HAP-1 (cell line): ENCODE results near the gene PLD1.

ENCODE experiments used
- DNase-seq, 2 experiments: peaks; one replicate each; pipeline ENCODE4 v3.0.0-alpha.2; 2016 to 2020; ENCODE audit warnings: low spot score in 2 of 2
- H3K27me3 ChIP-seq: fragments of 250-450 bp; sonication (Bioruptor Pico); 2 replicates; pipeline ENCODE4 v1.5.1; 2020; ENCODE audit warnings: low read depth, mild to moderate bottlenecking, moderate library complexity
- H3K36me3 ChIP-seq: fragments of 250-450 bp; sonication (Bioruptor Pico); replicated peaks from 2 replicates; pipeline ENCODE4 v1.5.1; 2020; ENCODE audit warnings: mild to moderate bottlenecking
- H3K4me1 ChIP-seq: fragments of 250-450 bp; sonication (Bioruptor Pico); 2 replicates; pipeline ENCODE4 v1.5.1; 2020; ENCODE audit warnings: mild to moderate bottlenecking
- H3K4me3 ChIP-seq: fragments of 250-450 bp; sonication (Bioruptor Pico); 2 replicates; pipeline ENCODE4 v1.5.1; 2020; ENCODE audit warnings: mild to moderate bottlenecking, moderate library complexity
- H3K9me3 ChIP-seq: fragments of 250-450 bp; sonication (Bioruptor Pico); 2 replicates; pipeline ENCODE4 v1.5.1; 2020; ENCODE audit warnings: mild to moderate bottlenecking, moderate library complexity
- in situ Hi-C: fragments of 300-500 bp; cut with MboI; formaldehyde crosslinking; loops from 3 replicates; pipeline ENCODE4 v1.14.3; 2020; ENCODE audit warnings: low sequenced_read_pairs, inconsistent platforms, mixed read lengths

PLD1 gene

GRCh38 chr3:171831936-171832335, 21.7 kb upstream of the PLD1 start:
- Histone ChIP-seq H3K36me3 (no peaks in the 10 kb centered on the region), H3K4me3 (no peak overlapping the region), H3K9me3 (no peaks in the 10 kb centered on the region), H3K4me1 (peaks cover 3% of the 10 kb centered on the region; the same call in 1 of the 2 replicates), H3K27me3 (no peaks in the 10 kb centered on the region)
- in situ Hi-C loops: no loop called here
- DNase-seq: no peak

GRCh38 chr3:171830518-171830875, 20.2 kb upstream of the PLD1 start:
- in situ Hi-C loops: no loop called here
- Histone ChIP-seq H3K27me3 (no peaks in the 10 kb centered on the region), H3K4me1 (peaks cover 6% of the 10 kb centered on the region)

GRCh38 chr3:171829841-171830517, 19.7 kb upstream of the PLD1 start:
- H3K4me3 ChIP-seq: no peak overlapping the region
- H3K27me3 ChIP-seq: no peaks in the 10 kb centered on the region
- peak; percentile 63 to 74 for DNase-seq
- H3K9me3 ChIP-seq: no peaks in the 10 kb centered on the region
- in situ Hi-C loops: no loop called here
- peaks cover 12% of the 10 kb centered on the region for H3K4me1 ChIP-seq
- no peaks in the 10 kb centered on the region for H3K36me3 ChIP-seq

More at GRCh38 chr3:171830518-171830875, 20.2 kb upstream of the PLD1 start:
- DNase-seq: no peak
- no peaks in the 10 kb centered on the region for H3K9me3 ChIP-seq
- no peak overlapping the region for H3K4me3 ChIP-seq
- H3K36me3 ChIP-seq: no peaks in the 10 kb centered on the region

- in situ Hi-C loops: no loop called here
- Histone ChIP-seq H3K4me1 (peaks cover 11% of the 10 kb centered on the region), H3K27me3 (no peaks in the 10 kb centered on the region)
Observed at GRCh38 chr3:171828902-171829770, 18.9 kb upstream of the PLD1 start.

GRCh38 chr3:171827836-171828458, 17.7 kb upstream of the PLD1 start:
- Histone ChIP-seq H3K4me1 (peaks cover 11% of the 10 kb centered on the region), H3K36me3 (no peaks in the 10 kb centered on the region), H3K4me3 (no peak overlapping the region), H3K9me3 (no peaks in the 10 kb centered on the region), H3K27me3 (no peaks in the 10 kb centered on the region)
- DNase-seq: no peak
- in situ Hi-C loops: no loop called here

More at GRCh38 chr3:171828902-171829770, 18.9 kb upstream of the PLD1 start:
- no peaks in the 10 kb centered on the region for H3K9me3 ChIP-seq
- no peak overlapping the region for H3K4me3 ChIP-seq
- DNase-seq: no peak
- no peaks in the 10 kb centered on the region for H3K36me3 ChIP-seq

GRCh38 chr3:171827385-171827784, 17.1 kb upstream of the PLD1 start:
- H3K36me3 ChIP-seq: no peaks in the 10 kb centered on the region
- peaks cover 11% of the 10 kb centered on the region for H3K4me1 ChIP-seq
- H3K27me3 ChIP-seq: no peaks in the 10 kb centered on the region
- DNase-seq: no peak
- no peak overlapping the region for H3K4me3 ChIP-seq
- no peaks in the 10 kb centered on the region for H3K9me3 ChIP-seq
- in situ Hi-C loops: no loop called here

GRCh38 chr3:171825222-171825828, 15.0 kb upstream of the PLD1 start:
- H3K36me3 ChIP-seq: no peaks in the 10 kb centered on the region
- H3K4me1 ChIP-seq: peaks cover 11% of the 10 kb centered on the region
- H3K4me3 ChIP-seq: no peak overlapping the region
- H3K27me3 ChIP-seq: no peaks in the 10 kb centered on the region
- in situ Hi-C loops: no loop called here
- no peaks in the 10 kb centered on the region for H3K9me3 ChIP-seq
- peak in 1 of 2 experiments; percentile 71 for DNase-seq

- Histone ChIP-seq H3K9me3 (no peaks in the 10 kb centered on the region), H3K4me3 (no peak overlapping the region), H3K27me3 (no peaks in the 10 kb centered on the region), H3K4me1 (peaks cover 11% of the 10 kb centered on the region), H3K36me3 (no peaks in the 10 kb centered on the region)
- in situ Hi-C loops: no loop called here
- DNase-seq: no peak
Observed at GRCh38 chr3:171824824-171825221, 14.5 kb upstream of the PLD1 start.

- in situ Hi-C loops: no loop called here
- Histone ChIP-seq H3K36me3 (no peaks in the 10 kb centered on the region), H3K9me3 (no peaks in the 10 kb centered on the region), H3K27me3 (no peaks in the 10 kb centered on the region), H3K4me1 (peaks cover 11% of the 10 kb centered on the region), H3K4me3 (no peak overlapping the region)
- DNase-seq: no peak
Observed at GRCh38 chr3:171824116-171824515, 13.8 kb upstream of the PLD1 start.

- peaks cover 11% of the 10 kb centered on the region for H3K4me1 ChIP-seq
- no peaks in the 10 kb centered on the region for H3K9me3 ChIP-seq
- no peak overlapping the region for H3K4me3 ChIP-seq
- in situ Hi-C loops: no loop called here
- H3K27me3 ChIP-seq: no peaks in the 10 kb centered on the region
- H3K36me3 ChIP-seq: no peaks in the 10 kb centered on the region
- DNase-seq: no peak
Observed at GRCh38 chr3:171822431-171823106, 12.3 kb upstream of the PLD1 start.

GRCh38 chr3:171821778-171822358, 11.6 kb upstream of the PLD1 start:
- H3K27me3 ChIP-seq: no peaks in the 10 kb centered on the region
- DNase-seq: no peak
- H3K4me3 ChIP-seq: no peak overlapping the region
- no peaks in the 10 kb centered on the region for H3K36me3 ChIP-seq
- no peaks in the 10 kb centered on the region for H3K9me3 ChIP-seq
- peaks cover 11% of the 10 kb centered on the region for H3K4me1 ChIP-seq
- in situ Hi-C loops: no loop called here

- Histone ChIP-seq H3K9me3 (no peaks in the 10 kb centered on the region), H3K36me3 (no peaks in the 10 kb centered on the region), H3K27me3 (no peaks in the 10 kb centered on the region), H3K4me3 (no peak overlapping the region), H3K4me1 (peaks cover 11% of the 10 kb centered on the region)
- DNase-seq: no peak
- in situ Hi-C loops: no loop called here
Observed at GRCh38 chr3:171821044-171821443, 10.8 kb upstream of the PLD1 start.
